RKO (cell line): ENCODE data around the gene VPS13C.

ENCODE experiments used
- DNase-seq: peaks from one replicate; pipeline ENCODE4 v3.0.0-alpha.2; 2016; ENCODE audit warnings: low spot score

The VPS13C gene, protein sequence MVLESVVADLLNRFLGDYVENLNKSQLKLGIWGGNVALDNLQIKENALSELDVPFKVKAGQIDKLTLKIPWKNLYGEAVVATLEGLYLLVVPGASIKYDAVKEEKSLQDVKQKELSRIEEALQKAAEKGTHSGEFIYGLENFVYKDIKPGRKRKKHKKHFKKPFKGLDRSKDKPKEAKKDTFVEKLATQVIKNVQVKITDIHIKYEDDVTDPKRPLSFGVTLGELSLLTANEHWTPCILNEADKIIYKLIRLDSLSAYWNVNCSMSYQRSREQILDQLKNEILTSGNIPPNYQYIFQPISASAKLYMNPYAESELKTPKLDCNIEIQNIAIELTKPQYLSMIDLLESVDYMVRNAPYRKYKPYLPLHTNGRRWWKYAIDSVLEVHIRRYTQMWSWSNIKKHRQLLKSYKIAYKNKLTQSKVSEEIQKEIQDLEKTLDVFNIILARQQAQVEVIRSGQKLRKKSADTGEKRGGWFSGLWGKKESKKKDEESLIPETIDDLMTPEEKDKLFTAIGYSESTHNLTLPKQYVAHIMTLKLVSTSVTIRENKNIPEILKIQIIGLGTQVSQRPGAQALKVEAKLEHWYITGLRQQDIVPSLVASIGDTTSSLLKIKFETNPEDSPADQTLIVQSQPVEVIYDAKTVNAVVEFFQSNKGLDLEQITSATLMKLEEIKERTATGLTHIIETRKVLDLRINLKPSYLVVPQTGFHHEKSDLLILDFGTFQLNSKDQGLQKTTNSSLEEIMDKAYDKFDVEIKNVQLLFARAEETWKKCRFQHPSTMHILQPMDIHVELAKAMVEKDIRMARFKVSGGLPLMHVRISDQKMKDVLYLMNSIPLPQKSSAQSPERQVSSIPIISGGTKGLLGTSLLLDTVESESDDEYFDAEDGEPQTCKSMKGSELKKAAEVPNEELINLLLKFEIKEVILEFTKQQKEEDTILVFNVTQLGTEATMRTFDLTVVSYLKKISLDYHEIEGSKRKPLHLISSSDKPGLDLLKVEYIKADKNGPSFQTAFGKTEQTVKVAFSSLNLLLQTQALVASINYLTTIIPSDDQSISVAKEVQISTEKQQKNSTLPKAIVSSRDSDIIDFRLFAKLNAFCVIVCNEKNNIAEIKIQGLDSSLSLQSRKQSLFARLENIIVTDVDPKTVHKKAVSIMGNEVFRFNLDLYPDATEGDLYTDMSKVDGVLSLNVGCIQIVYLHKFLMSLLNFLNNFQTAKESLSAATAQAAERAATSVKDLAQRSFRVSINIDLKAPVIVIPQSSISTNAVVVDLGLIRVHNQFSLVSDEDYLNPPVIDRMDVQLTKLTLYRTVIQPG (N-terminal part only)

DNA sequence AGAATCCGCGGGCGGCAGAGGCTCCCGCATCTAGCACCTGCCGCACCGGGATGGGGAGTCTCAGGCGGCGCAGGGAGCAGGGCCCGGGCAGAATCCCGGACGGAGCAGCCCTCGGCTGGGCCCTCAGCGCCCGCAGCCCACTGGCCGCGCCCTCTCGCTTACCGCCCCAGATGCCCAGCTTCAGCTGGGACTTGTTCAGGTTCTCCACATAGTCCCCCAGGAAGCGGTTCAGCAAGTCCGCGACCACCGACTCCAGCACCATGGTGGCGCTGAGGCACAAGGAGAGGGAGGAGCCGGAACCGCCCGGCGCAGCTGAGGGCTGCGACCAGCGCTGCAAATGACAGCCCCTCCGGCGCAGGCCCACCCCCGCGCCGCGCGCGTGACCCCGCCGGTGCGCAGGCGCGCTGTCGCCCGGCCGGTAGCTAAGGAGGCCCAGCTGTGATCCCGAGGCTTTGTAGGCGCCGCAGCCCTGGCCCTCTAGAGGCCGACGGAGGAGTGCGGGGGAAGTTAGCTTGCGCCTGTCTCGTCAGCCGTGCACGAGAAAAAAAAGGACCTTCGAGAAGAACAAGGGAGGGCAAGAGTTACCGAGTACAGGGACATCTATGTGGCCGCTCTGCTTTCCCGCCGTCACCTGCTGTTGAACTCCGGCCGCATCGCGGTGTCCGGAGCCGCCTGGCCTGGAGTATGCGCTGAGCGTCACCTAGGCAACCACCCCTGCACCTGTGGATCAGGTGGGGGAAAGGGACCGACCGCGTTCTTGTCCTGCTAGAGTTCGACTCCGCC lies at the start of gene VPS13C:
Gene VPS13C, minus strand, starts transcription at position 335 of the 783 bp plus-strand sequence. Its CDS starts 73 bp downstream, at position 262.
- peak; percentile 95 for DNase-seq

DNA sequence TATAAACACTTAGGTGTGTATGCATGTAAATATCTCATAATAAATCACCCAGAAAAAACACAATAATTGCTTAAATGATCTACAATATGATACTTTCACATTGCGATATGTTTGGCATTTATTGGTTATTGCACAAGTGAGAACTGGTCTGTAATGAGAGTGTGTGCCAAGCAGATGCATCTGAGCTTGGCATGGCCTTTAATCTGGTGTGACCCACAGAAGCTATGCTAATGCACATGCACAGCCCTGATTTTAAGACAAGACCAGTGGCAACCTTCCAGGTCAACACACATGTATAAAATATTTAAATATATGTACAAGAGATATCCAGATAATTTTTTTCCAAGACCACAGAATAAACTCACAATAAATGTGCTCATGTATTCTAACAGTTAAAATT lies 49.2 kb upstream of the VPS13C start:
- DNase-seq, result no peak

DNA sequence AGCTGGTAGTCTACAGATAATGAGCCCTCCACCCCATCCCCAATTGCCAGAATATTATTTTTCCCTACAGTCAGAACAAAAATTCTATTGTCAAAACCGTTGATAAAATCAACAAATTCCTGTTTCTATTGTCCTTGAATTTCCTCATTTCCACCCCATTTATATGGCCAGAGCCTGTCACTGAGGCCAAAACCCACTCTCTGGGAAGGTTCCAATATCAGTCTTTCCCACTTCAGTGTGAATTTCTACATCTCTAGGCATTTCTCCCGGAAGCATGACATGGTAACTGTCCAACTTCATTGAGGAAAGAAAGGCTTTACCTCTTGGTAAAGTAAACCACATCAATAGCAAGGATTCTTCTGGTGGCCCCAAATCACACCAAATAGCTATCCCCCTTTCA lies 48.2 kb upstream of the VPS13C start:
- no peak for DNase-seq

DNA sequence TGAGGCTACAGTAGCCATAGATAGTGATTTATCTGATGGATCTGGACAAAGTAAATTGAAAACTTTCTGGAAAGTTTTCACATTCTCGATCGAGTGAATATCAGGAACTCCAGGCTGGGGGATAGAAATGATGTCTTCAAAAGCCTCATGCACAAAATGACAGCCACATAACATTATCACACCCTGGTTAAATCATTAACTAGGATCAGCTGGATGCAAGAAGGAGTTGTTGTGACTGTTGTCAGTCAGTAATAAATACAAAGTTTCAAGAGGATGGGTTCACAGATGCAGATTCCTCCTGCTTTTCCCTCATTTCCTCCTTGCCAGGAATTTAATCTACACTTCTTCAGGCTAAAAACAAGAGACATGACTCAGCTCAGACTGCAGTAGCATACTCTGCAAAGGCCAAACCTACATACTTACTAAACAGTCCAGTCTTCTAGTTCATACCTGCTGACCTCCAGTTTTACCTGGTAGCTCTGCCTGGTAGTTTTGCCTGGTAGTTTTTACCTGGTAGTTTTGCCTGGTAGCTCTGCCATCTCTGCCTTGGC lies 47.4 kb upstream of the VPS13C start:
- DNase-seq, result no peak

DNA sequence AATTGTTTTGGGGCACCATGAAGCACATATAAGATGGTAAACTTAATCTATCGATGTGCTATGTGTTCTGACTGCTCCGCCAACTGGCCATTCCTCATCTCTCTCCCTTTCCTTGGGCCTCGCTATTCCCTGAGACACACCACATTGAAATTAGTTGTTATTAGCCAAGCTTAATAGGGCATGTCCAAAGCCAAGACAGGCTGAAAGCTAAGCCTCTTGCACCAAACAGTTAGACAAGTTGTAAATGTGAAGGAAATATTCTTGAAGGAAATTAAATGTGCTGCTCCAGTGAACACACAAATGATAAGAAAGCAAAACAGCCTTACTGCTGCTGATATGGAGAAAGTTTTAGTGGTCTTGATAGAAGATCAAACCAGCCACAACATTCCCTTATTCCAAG lies 45.8 kb upstream of the VPS13C start:
- no peak for DNase-seq

DNA sequence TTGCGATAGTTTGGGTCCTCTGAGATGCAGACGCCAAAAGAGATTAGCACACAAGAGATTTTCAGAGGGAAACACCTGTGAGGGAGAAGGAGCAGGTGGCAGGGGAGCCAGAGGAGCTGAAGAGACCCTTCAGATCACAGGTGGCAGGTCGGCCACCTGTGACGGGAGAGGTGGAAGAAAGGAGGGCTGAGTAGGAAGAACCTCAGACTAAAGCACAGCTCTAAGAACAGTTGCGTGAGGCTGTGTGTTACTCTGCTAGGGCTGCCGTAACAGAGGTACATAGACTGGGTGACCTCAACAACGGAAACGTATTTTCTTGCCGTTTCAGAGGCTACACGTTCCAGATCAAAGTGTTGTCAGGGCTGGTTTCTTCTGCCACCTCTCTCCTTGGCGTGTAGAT lies 45.0 kb upstream of the VPS13C start:
- no peak for DNase-seq

DNA sequence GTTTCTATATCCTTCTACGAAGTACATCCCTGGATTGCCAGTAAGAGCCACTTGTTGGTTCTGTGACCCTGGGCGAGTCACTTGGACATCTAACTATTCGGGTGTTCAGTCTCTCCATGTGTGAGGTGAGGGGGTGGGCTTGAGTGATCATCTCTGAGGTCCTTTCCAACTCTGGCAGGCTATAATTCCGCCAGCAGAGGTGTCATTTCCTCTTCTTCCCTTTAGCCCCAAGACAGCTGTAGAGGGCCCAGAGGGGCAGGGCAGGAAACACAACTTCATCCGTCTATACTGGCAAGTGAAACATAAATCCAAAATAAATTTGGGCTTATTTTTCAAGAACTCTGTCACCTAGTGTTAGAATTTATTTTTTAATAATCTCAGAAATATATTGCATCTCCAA lies 44.6 kb upstream of the VPS13C start:
- DNase-seq, result no peak

DNA sequence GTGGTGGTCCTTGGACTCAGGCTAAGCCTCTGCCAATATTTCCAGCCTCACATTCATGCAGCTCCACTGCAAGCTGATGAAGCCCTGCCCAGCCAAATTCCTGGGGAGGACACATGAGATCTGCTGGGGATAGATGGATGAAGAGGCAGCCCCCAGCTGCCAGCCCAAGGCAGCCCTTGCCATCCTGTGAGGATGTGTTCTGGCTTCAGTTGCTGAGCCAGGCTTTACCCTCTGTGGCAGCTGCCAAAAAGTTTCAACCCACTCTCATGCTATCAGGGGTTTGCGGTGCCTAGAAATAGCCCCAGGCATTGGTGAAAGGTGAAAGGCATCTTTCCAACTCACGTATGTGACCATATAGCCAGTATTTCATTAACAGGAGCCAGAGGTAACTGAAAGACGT lies 44.2 kb upstream of the VPS13C start:
- DNase-seq, result no peak

DNA sequence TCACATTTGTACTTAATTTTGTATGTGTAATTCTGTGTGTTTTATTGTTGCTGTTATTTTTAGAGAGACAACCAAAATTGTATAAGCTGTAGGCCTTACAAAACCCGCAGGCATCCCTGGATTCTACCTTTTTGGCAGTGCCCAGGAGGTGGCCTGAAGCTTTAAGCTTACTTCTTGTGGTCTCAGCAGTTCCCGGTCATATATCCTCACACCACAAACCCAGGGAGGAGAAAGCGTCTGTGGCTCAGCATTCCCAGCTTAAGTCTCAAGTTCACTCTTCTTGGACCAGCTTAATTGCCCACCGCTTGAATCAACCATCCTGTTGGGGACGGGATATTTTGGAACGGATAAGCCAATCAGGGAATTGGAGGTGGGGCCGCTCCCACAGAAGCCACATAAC lies 43.2 kb upstream of the VPS13C start:
- DNase-seq, result no peak

DNA sequence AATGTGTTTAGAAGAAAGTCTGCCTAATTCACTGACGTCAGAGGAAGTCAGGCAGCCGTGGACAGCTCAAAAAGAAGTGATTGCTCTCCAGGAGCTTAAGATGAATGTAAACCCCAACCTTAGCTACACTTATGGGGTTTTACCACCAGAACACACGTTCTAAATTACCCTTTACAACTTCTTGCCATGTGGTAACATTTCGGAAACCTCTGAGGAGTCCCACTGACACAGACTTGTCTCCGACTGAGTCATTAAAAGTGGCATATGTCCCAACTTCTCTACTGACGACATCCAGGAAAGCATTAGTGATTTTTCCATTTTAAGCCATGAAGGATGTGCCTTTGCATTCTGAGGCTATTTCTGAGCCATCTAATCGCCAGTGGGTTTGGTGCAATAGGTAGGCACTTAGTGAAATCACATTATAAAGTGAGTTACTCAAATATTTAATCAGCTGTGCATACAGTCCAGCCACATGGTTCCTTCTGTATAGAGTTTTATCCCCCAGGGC lies 38.9 kb upstream of the VPS13C start:
- DNase-seq, result no peak

DNA sequence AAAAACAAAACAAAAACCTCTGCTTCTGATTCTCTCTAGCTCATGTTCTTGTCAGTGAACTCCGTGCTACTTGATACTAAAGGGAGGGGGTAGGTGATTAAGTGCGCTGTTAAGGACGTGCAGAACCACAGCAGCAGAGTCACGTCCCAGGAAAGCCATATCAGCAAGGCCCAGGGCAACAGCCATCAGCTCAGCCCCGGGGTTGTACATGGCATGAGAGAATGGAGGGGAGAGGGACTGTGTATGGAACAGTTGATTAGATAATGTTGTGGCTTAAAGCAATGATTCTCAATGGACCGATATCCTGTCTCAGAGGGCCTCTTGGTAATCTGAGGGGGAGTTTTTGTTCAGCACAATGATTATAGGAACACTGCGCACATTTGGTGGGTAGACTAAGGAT lies 34.1 kb upstream of the VPS13C start:
- DNase-seq, result no peak

DNA sequence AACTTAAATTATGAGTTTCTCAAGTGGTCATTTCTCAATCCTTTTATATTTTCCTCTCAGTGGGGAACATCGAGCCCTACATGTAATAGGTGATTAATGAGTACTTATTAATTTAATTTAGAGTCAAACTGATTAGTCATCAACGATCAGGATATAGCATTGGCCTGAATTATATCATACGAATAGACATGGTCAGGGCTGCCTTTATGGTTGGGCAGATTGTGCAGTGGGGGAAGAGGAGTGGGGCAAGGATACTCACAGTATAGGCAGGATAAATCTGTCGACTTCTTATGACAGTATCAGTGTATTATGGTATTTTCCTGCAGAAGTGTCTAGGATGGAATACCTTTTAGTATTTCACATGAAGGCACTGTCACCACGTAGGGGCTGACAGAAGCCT lies 33.6 kb upstream of the VPS13C start:
- no peak for DNase-seq

DNA sequence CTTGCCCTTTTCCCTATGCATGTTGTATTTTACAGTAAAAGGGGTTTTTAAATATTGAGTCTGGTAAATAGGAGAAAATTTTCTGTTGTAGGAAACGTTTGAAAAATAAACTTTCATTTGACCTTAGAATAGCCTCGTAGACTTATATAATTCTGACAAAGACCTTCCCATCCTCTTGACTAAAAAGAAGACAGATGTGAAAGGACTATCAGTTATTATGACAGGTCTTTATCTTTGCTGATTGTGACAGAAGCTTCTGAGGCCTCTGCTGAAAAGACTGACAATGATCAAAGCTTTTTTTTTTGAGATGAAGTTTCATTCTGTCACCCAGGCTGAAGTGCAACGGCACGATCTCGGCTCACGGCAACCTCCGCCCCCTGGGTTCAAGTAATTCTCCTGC lies 30.7 kb upstream of the VPS13C start:
- no peak for DNase-seq

DNA sequence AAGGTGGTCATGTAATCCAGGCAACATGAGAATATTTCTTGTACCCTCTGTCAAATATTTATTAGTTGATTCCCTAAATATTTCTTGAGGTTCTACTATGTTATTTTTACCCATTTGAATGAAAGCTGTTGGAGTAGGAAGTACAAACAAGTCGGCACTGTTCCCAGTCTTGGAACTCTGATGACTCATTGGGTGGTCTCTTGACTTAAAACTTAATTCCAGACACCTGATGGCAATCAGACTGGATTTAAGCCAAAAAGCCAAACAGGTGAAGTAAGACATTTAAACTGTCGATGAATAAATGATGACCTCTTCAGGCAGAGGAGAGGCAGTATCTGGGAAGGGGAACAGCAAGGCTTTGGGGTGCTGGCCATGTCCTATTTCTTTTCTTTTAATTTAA lies 29.4 kb upstream of the VPS13C start:
- DNase-seq, result no peak

DNA sequence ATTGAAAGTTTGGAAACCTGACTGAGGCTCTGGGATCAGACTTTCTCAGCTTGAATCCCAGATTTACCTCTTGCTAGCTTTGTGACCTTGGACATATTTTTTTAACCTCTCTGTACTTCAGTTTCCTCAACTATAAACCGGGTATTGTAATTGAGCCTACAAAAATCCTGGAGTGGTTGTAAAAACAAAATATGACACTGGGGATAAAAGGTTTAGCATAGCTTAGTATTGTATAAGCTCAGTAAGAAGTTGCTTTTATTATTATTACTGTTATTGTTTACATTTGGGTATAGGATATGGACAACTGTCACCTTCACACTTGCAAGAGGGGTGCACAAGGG lies 28.1 kb upstream of the VPS13C start:
- no peak for DNase-seq

DNA sequence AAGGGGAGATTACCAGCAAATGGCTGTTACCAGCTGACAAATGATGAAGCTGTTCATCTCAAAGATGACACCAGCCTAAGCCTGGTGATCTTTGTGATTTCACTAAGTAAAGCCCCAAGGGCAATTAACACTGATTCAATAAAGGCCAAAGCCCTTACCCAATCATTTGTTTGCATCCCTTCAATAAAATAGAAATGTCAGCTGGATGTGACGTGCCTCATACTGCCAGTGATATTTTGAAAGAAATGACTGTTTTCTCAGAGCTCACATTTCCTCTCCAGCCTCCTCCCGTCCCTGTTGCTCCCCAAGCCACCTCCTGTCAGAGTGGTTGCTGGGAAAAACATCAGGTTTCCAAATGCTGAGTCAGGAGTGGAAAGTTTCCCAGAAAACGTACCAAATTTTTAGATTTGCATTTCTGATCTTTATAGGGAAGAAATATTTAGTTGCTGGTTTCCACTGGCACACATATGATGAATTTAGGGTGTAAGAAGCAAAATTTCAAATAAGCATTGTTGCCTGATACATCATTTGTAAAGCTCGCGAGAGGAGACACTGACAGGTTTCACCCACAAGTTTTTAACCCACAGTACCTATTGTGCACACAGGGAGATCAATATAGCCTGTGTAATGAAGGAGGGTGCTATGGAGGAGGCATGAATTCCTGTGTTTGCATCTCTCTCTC lies 27.6 kb upstream of the VPS13C start:
- no peak for DNase-seq

DNA sequence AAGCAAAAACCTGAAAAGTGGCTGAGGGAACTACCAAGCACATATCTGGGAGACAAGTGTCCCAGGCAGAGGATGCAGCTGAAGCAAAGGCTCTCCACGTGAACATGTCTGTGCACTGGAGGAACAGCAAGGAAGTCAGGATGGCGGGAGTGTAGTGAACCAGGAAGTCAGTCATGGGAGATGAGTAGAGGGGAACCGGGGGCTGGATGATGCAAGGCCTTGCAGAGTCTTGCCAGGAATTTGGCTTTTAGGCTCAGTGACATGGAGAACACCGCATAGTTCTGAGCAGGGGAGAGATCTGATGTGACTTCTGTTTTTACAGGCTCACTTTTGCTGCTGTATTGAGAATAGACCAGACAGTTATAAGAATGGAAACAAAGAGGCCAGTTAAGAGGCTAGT lies 25.5 kb upstream of the VPS13C start:
- DNase-seq, result no peak

DNA sequence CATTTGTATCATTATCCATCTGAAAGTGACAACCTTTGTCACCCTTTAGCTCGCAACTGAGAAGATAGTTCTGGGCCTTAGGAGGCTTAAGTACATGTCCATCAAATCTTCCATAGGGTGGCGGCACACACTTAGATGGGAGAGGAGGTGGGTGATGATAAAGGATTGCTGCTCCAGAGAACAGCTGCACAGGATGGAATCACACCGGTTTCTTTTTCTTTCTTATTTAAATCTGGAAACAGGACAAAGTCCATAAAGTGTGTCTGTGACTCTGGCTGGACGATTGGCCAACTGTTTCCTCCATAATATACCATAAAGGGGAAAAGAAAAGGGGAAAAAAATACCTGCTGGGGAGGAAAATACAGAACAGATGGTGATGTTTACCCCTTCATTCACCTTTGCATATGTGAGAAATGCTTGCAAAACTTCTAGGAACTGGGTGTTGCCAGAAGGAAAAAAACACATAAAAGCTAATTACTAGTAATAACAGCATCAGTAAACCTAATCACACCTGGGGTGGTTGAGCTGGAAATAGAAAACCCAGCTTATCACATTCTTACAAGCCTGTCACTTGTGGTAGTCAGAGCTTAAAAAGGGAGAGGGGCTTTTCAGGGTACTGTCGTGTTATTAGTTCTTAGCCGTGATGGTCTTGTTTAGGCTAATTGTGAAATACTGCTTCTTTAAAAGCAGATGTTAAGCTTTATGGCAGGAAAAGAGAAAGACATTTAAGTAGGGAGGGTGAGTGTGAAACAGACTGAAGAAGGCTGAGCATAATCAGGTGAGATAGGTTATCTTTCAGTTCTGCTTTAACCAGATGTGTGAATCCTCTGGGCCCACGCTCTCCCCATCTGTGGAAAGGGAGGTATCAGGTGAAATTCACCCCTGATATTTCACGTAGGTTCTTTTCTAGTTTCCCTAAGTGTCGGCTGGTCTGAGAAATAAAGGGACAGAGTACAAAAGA lies 23.2 kb upstream of the VPS13C start:
- DNase-seq, result no peak

DNA sequence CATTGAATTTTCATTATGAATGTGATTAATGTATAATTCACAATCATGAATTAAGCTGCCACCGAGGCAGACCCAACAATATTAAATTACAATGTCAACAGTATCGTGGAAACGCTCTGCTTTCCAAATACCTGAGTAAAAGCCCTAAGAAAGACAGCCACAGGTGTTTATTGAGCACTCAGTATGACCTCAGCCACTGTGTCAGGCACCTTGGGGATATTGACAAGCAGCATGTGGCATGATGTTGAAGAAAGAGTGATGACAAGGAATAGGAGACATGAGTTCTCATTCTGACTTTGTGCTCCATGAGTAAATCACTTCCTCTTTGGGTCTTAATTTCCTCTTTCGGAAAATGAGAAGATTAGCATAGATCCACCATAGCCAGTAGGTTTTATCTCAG lies 19.3 kb upstream of the VPS13C start:
- no peak for DNase-seq
